Stomach (tissue), 4 donors: ENCODE data around the gene OBSCN.

ENCODE experiments used
- POLR2AphosphoS5 ChIP-seq, 3 donors: sonication (generic); formaldehyde crosslinking; IDR thresholded peaks; one replicate each; pipeline ENCODE4 v1.6.1; 2016; ENCODE audit warnings: antibody characterized with exemption in 3 of 3
- TF ChIP-seq, protein P1 (sequence below), 7 experiments: fragments of 450-650 bp in 4 of 7; fragments of 200-600 bp in 3 of 7; sonication (generic) in 3 of 7; IDR thresholded peaks; one replicate each; pipeline ENCODE4 v1.5.1; 2016 to 2019; ENCODE audit warnings: antibody characterized with exemption in 7 of 7, control low read depth in 2 of 7, mild to moderate bottlenecking in 1 of 7

DNA sequence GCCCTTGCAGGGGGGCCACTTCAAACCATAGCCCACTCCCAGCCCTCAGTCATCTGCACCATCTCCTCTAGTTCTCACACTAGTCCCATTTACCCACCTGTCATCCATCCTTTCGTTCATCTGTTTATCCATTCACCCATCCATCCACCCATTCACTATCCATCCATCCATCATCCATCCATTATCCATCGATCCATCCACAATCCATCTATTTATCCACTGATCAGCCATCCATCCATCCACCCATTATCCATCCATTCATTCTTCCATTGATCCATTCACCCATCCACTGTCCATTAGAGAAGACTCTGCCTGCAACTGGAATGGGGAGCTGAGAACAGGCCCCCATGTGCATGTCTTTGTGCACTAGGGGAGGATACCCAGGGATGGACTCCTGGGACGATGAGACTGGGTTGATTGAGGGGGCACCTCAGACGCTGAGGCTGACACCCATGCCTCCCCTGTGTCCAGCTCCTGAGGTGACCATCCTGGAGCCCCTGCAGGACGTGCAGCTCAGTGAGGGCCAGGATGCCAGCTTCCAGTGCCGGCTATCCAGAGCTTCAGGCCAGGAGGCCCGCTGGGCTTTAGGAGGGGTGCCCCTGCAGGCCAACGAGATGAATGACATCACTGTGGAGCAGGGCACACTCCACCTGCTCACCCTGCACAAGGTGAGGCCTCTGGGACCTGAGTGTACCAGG is 100.9 kb downstream of the OBSCN start:
- TF ChIP-seq POLR2AphosphoS5 (IDR thresholded peaks at IDR 0.05) = no peak
- TF ChIP-seq, protein P1, sequence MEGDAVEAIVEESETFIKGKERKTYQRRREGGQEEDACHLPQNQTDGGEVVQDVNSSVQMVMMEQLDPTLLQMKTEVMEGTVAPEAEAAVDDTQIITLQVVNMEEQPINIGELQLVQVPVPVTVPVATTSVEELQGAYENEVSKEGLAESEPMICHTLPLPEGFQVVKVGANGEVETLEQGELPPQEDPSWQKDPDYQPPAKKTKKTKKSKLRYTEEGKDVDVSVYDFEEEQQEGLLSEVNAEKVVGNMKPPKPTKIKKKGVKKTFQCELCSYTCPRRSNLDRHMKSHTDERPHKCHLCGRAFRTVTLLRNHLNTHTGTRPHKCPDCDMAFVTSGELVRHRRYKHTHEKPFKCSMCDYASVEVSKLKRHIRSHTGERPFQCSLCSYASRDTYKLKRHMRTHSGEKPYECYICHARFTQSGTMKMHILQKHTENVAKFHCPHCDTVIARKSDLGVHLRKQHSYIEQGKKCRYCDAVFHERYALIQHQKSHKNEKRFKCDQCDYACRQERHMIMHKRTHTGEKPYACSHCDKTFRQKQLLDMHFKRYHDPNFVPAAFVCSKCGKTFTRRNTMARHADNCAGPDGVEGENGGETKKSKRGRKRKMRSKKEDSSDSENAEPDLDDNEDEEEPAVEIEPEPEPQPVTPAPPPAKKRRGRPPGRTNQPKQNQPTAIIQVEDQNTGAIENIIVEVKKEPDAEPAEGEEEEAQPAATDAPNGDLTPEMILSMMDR (IDR thresholded peaks at IDR 0.05) = no peak
